Heart right ventricle (tissue), 16 donors: ENCODE results near the gene ZNF581. TPM values are rescaled to one million over a fixed set of nuclear protein-coding genes. Genes with fewer than 3 reads are reported as not detected.

Source experiments
- ATAC-seq, 8 donors: fragments of 200-7000 bp; cut with Tn5 transposase; one replicate each; pipeline ENCODE4 v1.9.1; 2020; ENCODE audit warnings: mild to moderate bottlenecking in 8 of 8, moderate library complexity in 8 of 8, moderate number of reproducible peaks in 1 of 8
- DNase-seq, 2 donors: peaks; one replicate each; pipeline ENCODE4 v3.0.0-alpha.2; 2020
- H3K27ac ChIP-seq, 10 donors: fragments of 200-600 bp; sonication (generic) in 2 of 10; one replicate each; pipeline versions ENCODE4 v1.5.0 to v1.8.0; 2020 to 2022; ENCODE audit warnings: mild to moderate bottlenecking in 3 of 10
- H3K27me3 ChIP-seq, 7 donors: fragments of 200-600 bp; one replicate each; pipeline ENCODE4 v1.8.0; 2021 to 2022; ENCODE audit warnings: mild to moderate bottlenecking in 2 of 7
- H3K36me3 ChIP-seq, 9 donors: fragments of 200-600 bp; sonication (generic) in 1 of 9; one replicate each; pipeline versions ENCODE4 v1.5.0 to v1.8.0; 2020 to 2022; ENCODE audit warnings: mild to moderate bottlenecking in 2 of 9
- H3K4me1 ChIP-seq, 9 donors: fragments of 200-600 bp; sonication (generic) in 1 of 9; one replicate each; pipeline versions ENCODE4 v1.5.0 to v1.8.0; 2020 to 2022; ENCODE audit warnings: mild to moderate bottlenecking in 4 of 9
- H3K4me3 ChIP-seq, 10 donors: fragments of 200-600 bp; sonication (generic) in 2 of 10; one replicate each; pipeline versions ENCODE4 v1.5.0 to v1.8.0; 2020 to 2022; ENCODE audit warnings: mild to moderate bottlenecking in 7 of 10, moderate library complexity in 2 of 10
- H3K9me3 ChIP-seq, 11 donors: fragments of 200-600 bp in 10 of 11; sonication (generic) in 2 of 11; one replicate each; pipeline versions ENCODE4 v1.5.0 to v1.8.0; 2013 to 2022; ENCODE audit warnings: mild to moderate bottlenecking in 2 of 11, control low read depth in 1 of 11, moderate library complexity in 1 of 11
- WGBS, 2 donors: extraction: QIAGEN DNeasy Blood & Tissue Kit; methylation state at CpG; one replicate each; pipeline ENCODE4 v1.1.7; 2013; ENCODE audit warnings: inconsistent platforms in 1 of 2; 5-methylcytosine and 5-hydroxymethylcytosine counted together
- intact Hi-C, 10 donors: fragments of 100-400 bp; cut with DNase I; formaldehyde crosslinking; loops; one replicate each; pipeline versions ENCODE4 v1.11.1 to v1.14.2; 2022
- polyA plus RNA-seq, 2 donors: library from polyadenylated mRNA; stranded (reverse); fragments of 200-250 nt; gene quantifications; one replicate each; pipeline ENCODE4 v1.2.3, GENCODE V29; 2013
- total RNA-seq, 10 donors: library from RNA; stranded (reverse); fragmentation: NEBNext Ultra II Directional in 3 of 10; extraction: Animal tissue kit (Norgen Biotek cat#: 25700) in 3 of 10; gene quantifications; one replicate each; pipeline versions ENCODE4 v1.2.1 to v1.2.4, GENCODE V29; 2021 to 2023
- TF ChIP-seq, protein P1 (sequence below), 9 donors: fragments of 200-600 bp; sonication (generic) in 2 of 9; IDR thresholded peaks; one replicate each; pipeline versions ENCODE4 v1.5.0 to v1.8.0; 2021 to 2022; ENCODE audit warnings: antibody characterized with exemption in 9 of 9, mild to moderate bottlenecking in 5 of 9, moderate library complexity in 1 of 9
- donor health status: Arrhythmogenic right ventricular cardiomyopathy.
- donor health status: ischemic (EF 13 %, LVEDD 7.1; RV severe dilation, severe dysfunction).
- donor health status: healthy with polysubstance abuse.
- donor health status: DM: no; HTN: yes; CAD: no.
- donor health status: DM: no; HTN: no; CAD: no.
- donor health status: ischemic (EF 25% LVEDD 6.9; RV normal size, moderate dysfunction).
- donor health status: ischemic (EF 25% LVEDD 5.7; RV mildly dilated, moderate dysfunction).
- donor health status: healthy.
- donor health status: DM: yes; HTN: yes; CAD: no.
- donor health status: Ischemic cardiomyopathy.
- donor health status: ischemic (EF 35%, LVEDD 5.7; RV mildly dilated, moderate dysfunction).
- donor health status: nonischemic (EF 11% LVEDD 7.7; RV severe dilation, severe dysfunction).
- donor health status: DM: yes; HTN: yes; CAD: no.
- donor health status: PGD.
- donor health status: ischemic (EF 29% LVEDD 5.4; RV normal size, mild dysfunction).
- donor health status: nonischemic (EF 23%, LVEDD 6.1; RV moderate dilation, normal function).

The ZNF581 gene
- total and polyA plus RNA-seq, 12 donors = 4.0 to 15.6 (median 6.5) TPM

DNA sequence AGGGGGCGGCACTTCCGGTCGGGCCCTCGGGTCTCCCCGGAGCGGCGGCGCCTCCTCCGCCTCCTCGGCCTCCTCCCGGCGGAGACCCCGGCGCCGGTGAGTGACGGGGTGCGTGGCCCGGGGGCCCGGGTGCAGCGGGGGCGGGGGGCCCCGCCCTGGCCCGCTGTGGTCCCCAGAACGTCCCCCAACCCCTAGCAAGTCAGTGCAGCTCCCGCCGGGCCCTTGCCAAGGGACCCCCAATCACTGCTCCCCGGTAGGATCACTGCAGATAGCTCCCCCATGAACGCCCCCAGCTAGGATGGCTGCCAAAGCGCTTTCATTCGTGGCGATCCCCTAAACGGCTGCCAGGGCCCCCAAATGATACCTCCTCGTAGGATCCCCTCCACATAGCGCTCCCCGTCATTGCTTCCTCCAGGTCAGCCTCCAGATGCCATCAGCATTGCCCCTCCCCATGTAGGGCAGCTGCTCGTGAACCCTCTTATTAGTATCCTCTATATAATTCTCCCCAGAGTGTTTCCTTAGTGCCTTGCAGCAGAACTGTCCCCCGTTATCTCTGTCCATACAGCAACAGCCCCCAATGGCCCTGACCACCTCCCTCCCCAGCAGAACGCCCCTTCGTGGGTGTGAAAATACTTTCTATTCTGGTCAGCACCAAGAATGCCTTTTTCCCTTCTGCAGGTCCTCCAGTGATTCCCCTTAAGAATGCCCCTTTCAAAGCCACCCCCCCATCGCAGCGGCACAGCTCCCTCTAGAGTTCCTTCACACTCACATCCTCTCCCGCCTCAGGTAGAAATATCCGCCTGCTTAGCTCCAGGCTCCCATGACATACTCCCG is 37.6 kb upstream of the ZNF581 start, which contains the start of gene ZNF865:
Gene ZNF865, plus strand, starts transcription at position 11 of the 834 bp plus-strand sequence. CDS start 7,972 bp downstream, outside the sequence.
- TF ChIP-seq, protein P1, sequence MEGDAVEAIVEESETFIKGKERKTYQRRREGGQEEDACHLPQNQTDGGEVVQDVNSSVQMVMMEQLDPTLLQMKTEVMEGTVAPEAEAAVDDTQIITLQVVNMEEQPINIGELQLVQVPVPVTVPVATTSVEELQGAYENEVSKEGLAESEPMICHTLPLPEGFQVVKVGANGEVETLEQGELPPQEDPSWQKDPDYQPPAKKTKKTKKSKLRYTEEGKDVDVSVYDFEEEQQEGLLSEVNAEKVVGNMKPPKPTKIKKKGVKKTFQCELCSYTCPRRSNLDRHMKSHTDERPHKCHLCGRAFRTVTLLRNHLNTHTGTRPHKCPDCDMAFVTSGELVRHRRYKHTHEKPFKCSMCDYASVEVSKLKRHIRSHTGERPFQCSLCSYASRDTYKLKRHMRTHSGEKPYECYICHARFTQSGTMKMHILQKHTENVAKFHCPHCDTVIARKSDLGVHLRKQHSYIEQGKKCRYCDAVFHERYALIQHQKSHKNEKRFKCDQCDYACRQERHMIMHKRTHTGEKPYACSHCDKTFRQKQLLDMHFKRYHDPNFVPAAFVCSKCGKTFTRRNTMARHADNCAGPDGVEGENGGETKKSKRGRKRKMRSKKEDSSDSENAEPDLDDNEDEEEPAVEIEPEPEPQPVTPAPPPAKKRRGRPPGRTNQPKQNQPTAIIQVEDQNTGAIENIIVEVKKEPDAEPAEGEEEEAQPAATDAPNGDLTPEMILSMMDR (IDR thresholded peaks at IDR 0.05) = peak; percentile 36 to 81 (median 63)

DNA sequence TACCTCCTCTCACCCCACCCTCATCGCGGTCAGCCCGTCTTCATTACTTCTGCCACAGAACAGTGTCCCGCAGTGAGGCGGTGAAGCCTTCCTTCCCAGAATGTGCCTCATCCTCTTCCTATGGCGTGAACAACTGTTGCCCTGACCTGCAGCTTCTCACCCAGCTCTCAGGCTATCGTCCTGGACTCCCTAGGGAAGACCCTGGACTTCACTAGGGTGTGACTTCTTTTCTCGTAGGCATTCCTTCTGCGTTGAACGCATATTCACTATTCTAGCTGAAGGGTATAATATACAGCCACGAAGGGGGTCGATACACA is 37.0 kb upstream of the ZNF581 start:
- TF ChIP-seq, protein P1 (IDR thresholded peaks at IDR 0.05) = peak in 1 of 9 donors; percentile 3
- Histone ChIP-seq H3K9me3 (peaks cover 0 to 4% (median 0%) of the 10 kb centered on the region in 11 donors), H3K4me1 (peaks cover 0 to 52% (median 32%) of the 10 kb centered on the region in 9 donors)

More for the DNA sequence above, 37.6 kb upstream of the ZNF581 start, which contains the start of gene ZNF865:
- DNase-seq (peak; percentile 63 to 82), ATAC-seq (peak; percentile 18 to 51 (median 38))
- peak within 1 kb of the TSS; percentile 51 to 85 (median 77) for H3K4me3 ChIP-seq
- peak within 1 kb of the TSS; percentile 84 to 98 (median 96) for H3K27ac ChIP-seq
- 0 to 1% methylated on average over 35 to 44 of the region's 44 CpGs for WGBS, 2 donors
- intact Hi-C loops = loop anchor here in 7 of 10 donors (1.0 to 10.0 kb wide), 5 partner anchors 19 to 91 kb away; partner anchors contain the start of gene ZNF784 (in 1 of the 7)
- peaks cover 0 to 4% (median 0%) of the 10 kb centered on the region in 11 donors for H3K9me3 ChIP-seq
- peaks cover under 1 to 52% (median 32%) of the 10 kb centered on the region in 9 donors for H3K4me1 ChIP-seq
- H3K36me3 ChIP-seq = peaks cover 0 to 48% (median 7%) of the 10 kb centered on the region in 9 donors
- H3K27me3 ChIP-seq = no peaks in the 10 kb centered on the region

GRCh38 chr19:55606817-55607216 is 36.6 kb upstream of the ZNF581 start:
- TF ChIP-seq, protein P1 (IDR thresholded peaks at IDR 0.05) = no peak
- WGBS, 2 donors = 74 to 79% methylated on average over 9 of the region's 9 CpGs
- intact Hi-C loops = loop anchor here in 7 of 10 donors (2.0 to 10.0 kb wide), 4 partner anchors 18 to 92 kb away; partner anchors contain the start of gene ZNF784 (in 1 of the 7)
- Histone ChIP-seq H3K27ac (peak overlapping the region in 8 of 10 donors; percentile 95 to 98 (median 96)), H3K27me3 (no peaks in the 10 kb centered on the region), H3K36me3 (peaks cover 0 to 48% (median 7%) of the 10 kb centered on the region in 9 donors), H3K9me3 (peaks cover 0 to 4% (median 0%) of the 10 kb centered on the region in 11 donors), H3K4me3 (peak overlapping the region in 6 of 10 donors; percentile 51 to 85 (median 82)), H3K4me1 (peaks cover 4 to 53% (median 35%) of the 10 kb centered on the region in 9 donors)
- no peak for ATAC-seq
- no peak for DNase-seq

More for the DNA sequence above, 37.0 kb upstream of the ZNF581 start:
- ATAC-seq (no peak), DNase-seq (no peak)
- Histone ChIP-seq H3K27ac (peak overlapping the region in 9 of 10 donors; percentile 95 to 98 (median 96)), H3K27me3 (no peaks in the 10 kb centered on the region), H3K36me3 (peaks cover 0 to 48% (median 7%) of the 10 kb centered on the region in 9 donors), H3K4me3 (peak overlapping the region; percentile 51 to 85 (median 77))
- WGBS, 2 donors = 21 to 22% methylated on average over 12 of the region's 12 CpGs
- intact Hi-C loops = loop anchor here in 7 of 10 donors (2.0 to 10.0 kb wide), 4 partner anchors 18 to 92 kb away; partner anchors contain the start of gene ZNF784 (in 1 of the 7)

GRCh38 chr19:55609326-55609725 is 34.1 kb upstream of the ZNF581 start:
- TF ChIP-seq, protein P1 (IDR thresholded peaks at IDR 0.05) = no peak
- no peak overlapping the region for H3K4me3 ChIP-seq
- no peak for ATAC-seq
- WGBS, 2 donors = 91 to 93% methylated on average over 5 of the region's 5 CpGs
- H3K27ac ChIP-seq = no peak overlapping the region
- H3K9me3 ChIP-seq = peaks cover 0 to 4% (median 0%) of the 10 kb centered on the region in 11 donors
- H3K27me3 ChIP-seq = no peaks in the 10 kb centered on the region
- DNase-seq = no peak
- peaks cover 8 to 63% (median 36%) of the 10 kb centered on the region in 9 donors for H3K4me1 ChIP-seq
- H3K36me3 ChIP-seq = peaks cover 0 to 53% (median 7%) of the 10 kb centered on the region in 9 donors
- intact Hi-C loops = loop anchor here in 3 of 10 donors (5.0 to 10.0 kb wide), 2 partner anchors 92 to 95 kb away; no protein-coding TSS in a partner anchor
